Testis (tissue), 2 donors: ENCODE results near the gene CCR6.

Source experiments
- POLR2A ChIP-seq: fragments of 450-650 bp; IDR thresholded peaks from one replicate; pipeline ENCODE4 v1.6.1; 2017; ENCODE audit warnings: antibody characterized with exemption, mild to moderate bottlenecking, moderate library complexity
- TF ChIP-seq, protein P1 (sequence below), 3 experiments: fragments of 450-650 bp in 2 of 3; fragments of 200-600 bp in 1 of 3; sonication (generic) in 1 of 3; IDR thresholded peaks; one replicate each; pipeline ENCODE4 v1.5.1; 2016 to 2019; ENCODE audit warnings: antibody characterized with exemption in 3 of 3, mild to moderate bottlenecking in 2 of 3, moderate library complexity in 1 of 3

DNA sequence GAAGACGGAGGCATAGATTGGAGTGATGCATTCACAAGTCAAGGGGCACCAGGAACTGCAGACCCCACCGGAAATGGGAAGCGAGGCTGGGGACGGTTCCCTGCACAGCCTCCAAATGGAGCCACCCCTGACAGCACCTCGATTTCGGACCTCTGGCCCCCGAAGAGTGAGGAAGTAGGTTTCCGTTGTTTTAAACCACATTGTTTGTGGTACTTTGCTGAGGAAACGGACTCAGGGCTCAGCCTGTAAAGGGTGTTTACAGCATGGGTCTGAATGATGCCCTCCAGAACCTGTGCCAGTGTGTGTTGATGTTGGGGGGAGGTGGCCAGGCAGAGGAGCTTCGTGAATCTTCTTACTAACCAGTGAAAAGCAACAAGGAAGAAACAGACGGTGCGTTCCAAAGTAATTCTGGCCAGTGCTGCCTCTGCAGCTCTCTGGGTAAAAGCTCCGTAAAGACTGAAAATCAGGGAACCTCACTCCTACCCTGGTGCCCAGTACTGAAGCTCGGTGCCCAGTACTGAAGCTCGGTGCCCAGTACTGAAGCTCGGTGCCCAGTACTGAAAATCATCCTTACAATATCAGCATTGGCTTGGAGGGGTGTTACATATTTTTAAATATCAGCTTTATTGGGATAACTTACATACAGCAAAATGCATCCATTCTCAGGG lies 30.1 kb upstream of the CCR6 start:
- TF ChIP-seq, protein P1, sequence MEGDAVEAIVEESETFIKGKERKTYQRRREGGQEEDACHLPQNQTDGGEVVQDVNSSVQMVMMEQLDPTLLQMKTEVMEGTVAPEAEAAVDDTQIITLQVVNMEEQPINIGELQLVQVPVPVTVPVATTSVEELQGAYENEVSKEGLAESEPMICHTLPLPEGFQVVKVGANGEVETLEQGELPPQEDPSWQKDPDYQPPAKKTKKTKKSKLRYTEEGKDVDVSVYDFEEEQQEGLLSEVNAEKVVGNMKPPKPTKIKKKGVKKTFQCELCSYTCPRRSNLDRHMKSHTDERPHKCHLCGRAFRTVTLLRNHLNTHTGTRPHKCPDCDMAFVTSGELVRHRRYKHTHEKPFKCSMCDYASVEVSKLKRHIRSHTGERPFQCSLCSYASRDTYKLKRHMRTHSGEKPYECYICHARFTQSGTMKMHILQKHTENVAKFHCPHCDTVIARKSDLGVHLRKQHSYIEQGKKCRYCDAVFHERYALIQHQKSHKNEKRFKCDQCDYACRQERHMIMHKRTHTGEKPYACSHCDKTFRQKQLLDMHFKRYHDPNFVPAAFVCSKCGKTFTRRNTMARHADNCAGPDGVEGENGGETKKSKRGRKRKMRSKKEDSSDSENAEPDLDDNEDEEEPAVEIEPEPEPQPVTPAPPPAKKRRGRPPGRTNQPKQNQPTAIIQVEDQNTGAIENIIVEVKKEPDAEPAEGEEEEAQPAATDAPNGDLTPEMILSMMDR (IDR thresholded peaks at IDR 0.05): no peak
- TF ChIP-seq POLR2A: no peak
